OCI-LY1 (cell line): ENCODE measurements around the gene CRACDL.

Experiments used
- H2AFZ ChIP-seq: fragments of 200-600 bp; sonication (generic), shearing (Covaris generic); 2 replicates; pipeline ENCODE4 v1.6.0; 2014; ENCODE audit warnings: antibody characterized with exemption, mild to moderate bottlenecking, low read length
- H3F3A ChIP-seq: fragments of 200-600 bp; sonication (generic), shearing (Covaris generic); 2 replicates; pipeline ENCODE4 v1.6.0; 2014; ENCODE audit warnings: mild to moderate bottlenecking, antibody characterized with exemption, low read length, moderate library complexity; ENCODE audit not compliant: insufficient read depth
- H3K27ac ChIP-seq: fragments of 200-600 bp; sonication (generic); 2 replicates; pipeline ENCODE4 v1.5.1; 2014; ENCODE audit warnings: low read length, mixed run types, mild to moderate bottlenecking, low read depth; ENCODE audit not compliant: poor library complexity, severe bottlenecking
- H3K27me3 ChIP-seq: fragments of 200-600 bp; sonication (generic); 2 replicates; pipeline ENCODE4 v1.6.0; 2014; ENCODE audit warnings: antibody characterized with exemption, mild to moderate bottlenecking, low read length, moderate library complexity; ENCODE audit not compliant: insufficient read depth
- H3K36me3 ChIP-seq: fragments of 200-600 bp; sonication (generic); 2 replicates; pipeline ENCODE4 v1.6.1; 2014; ENCODE audit warnings: mild to moderate bottlenecking, antibody characterized with exemption, low read length, moderate library complexity, mixed read lengths; ENCODE audit not compliant: insufficient read depth
- H3K4me1 ChIP-seq: fragments of 200-600 bp; sonication (generic); 2 replicates; pipeline ENCODE4 v1.5.1; 2014; ENCODE audit warnings: mild to moderate bottlenecking, low read length, moderate library complexity; ENCODE audit not compliant: insufficient read depth, severe bottlenecking
- H3K4me2 ChIP-seq: fragments of 200-600 bp; sonication (generic), shearing (Covaris generic); 2 replicates; pipeline ENCODE4 v1.6.1; 2014; ENCODE audit warnings: low read length
- H3K4me3 ChIP-seq: fragments of 200-600 bp; sonication (generic); 2 replicates; pipeline ENCODE4 v1.5.1; 2014; ENCODE audit warnings: low read length, low read depth, mild to moderate bottlenecking, mixed read lengths; ENCODE audit not compliant: poor library complexity, severe bottlenecking
- H3K79me2 ChIP-seq: fragments of 200-600 bp; shearing (Covaris generic); 2 replicates; pipeline ENCODE4 v1.6.1; 2016; ENCODE audit warnings: mixed run types, low read length, mixed read lengths; ENCODE audit not compliant: insufficient read depth
- H3K9ac ChIP-seq: fragments of 200-600 bp; sonication (generic), shearing (Covaris generic); 2 replicates; pipeline ENCODE4 v1.6.1; 2014; ENCODE audit warnings: mild to moderate bottlenecking, low read length, mixed read lengths
- H3K9me2 ChIP-seq: fragments of 200-600 bp; sonication (generic), shearing (Covaris generic); 2 replicates; pipeline ENCODE4 v1.6.1; 2014; ENCODE audit warnings: low read depth, mild to moderate bottlenecking, low read length, mixed read lengths
- H3K9me3 ChIP-seq: fragments of 200-600 bp; shearing (Covaris generic); 2 replicates; pipeline ENCODE4 v1.6.1; 2014; ENCODE audit warnings: low read length, mixed read lengths
- H4K20me1 ChIP-seq: fragments of 200-600 bp; sonication (generic), shearing (Covaris generic); 2 replicates; pipeline ENCODE4 v1.6.0; 2016; ENCODE audit warnings: mild to moderate bottlenecking, low read length; ENCODE audit not compliant: insufficient read depth
- EZH2 ChIP-seq: fragments of 200-600 bp; sonication (generic), shearing (Covaris generic); IDR thresholded peaks from 2 replicates; pipeline ENCODE4 v1.8.0; 2017; ENCODE audit warnings: borderline replicate concordance, mixed run types, mild to moderate bottlenecking, antibody characterized with exemption, low read length, moderate library complexity, mixed read lengths
- TF ChIP-seq, protein P1 (sequence below): fragments of 200-600 bp; sonication (generic), shearing (Covaris generic); IDR thresholded peaks from 2 replicates; pipeline ENCODE4 v1.5.1; 2017; ENCODE audit warnings: mild to moderate bottlenecking, antibody characterized with exemption, low read length, moderate library complexity, mixed read lengths

Gene CRACDL

DNA sequence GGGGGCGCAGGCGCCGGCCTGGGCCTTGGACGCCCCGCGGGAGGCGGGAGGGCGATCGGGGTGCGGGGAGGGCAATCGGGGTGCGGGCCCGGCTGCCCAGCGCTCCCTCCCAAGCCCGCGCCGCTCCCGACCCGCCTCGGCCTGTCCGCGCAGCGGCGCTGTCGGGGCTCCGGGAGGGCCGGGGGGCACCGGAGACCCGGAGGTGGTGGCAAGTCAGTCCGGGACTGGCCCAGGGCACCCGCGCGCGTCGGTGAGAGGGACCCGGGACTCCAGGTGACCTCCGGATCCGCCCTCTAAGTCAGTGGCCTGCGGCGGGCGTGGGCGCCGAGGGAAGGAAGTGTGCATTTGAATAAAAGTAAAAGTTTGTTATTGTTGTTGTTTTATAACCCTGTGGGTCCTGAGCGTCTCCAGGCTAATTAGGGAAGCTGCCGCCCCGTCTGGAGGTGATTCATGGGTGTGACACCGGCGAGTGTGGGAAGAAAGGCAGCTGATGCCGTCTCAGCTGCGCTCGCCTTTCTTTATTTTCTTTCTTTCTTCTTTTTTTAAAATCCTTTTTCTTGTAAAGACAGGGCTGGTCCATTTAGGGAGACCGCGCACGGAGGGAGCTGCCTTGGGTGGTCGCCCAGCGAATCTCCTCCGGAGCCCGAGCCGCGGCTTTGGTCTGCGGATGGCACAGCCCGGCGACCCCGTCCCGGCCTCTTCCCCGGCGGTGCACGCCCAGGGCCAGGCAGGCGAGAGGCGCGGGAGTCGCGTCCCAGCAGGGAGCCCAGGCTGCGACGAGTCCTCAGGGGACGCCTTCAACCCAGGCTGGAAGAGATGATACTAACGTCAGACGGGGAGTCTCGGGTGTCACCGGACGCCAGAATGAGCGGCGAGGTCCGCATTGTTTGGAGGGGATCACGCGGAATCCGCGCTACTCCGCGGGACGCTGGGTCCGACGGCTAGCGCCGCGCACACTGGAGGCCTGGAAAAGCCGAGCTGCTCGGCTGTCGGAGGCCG, 627 bp upstream of the CRACDL start:
- Histone ChIP-seq H3K4me1 (no peaks in the 10 kb centered on the region), H3K9me3 (no peaks in the 10 kb centered on the region), H3K9ac (no peak overlapping the region), H3K36me3 (no peaks in the 10 kb centered on the region), H2AFZ (no peak overlapping the region), H3K4me2 (no peak overlapping the region), H3K4me3 (no peak overlapping the region), H3F3A (no peaks in the 10 kb centered on the region), H3K79me2 (no peaks in the 10 kb centered on the region), H3K27me3 (peaks cover 4% of the 10 kb centered on the region; the same call in 1 of the 2 replicates), H3K9me2 (no peaks in the 10 kb centered on the region), H3K27ac (no peak overlapping the region), H4K20me1 (no peaks in the 10 kb centered on the region)
- TF ChIP-seq EZH2, result no peak
- TF ChIP-seq, protein P1, sequence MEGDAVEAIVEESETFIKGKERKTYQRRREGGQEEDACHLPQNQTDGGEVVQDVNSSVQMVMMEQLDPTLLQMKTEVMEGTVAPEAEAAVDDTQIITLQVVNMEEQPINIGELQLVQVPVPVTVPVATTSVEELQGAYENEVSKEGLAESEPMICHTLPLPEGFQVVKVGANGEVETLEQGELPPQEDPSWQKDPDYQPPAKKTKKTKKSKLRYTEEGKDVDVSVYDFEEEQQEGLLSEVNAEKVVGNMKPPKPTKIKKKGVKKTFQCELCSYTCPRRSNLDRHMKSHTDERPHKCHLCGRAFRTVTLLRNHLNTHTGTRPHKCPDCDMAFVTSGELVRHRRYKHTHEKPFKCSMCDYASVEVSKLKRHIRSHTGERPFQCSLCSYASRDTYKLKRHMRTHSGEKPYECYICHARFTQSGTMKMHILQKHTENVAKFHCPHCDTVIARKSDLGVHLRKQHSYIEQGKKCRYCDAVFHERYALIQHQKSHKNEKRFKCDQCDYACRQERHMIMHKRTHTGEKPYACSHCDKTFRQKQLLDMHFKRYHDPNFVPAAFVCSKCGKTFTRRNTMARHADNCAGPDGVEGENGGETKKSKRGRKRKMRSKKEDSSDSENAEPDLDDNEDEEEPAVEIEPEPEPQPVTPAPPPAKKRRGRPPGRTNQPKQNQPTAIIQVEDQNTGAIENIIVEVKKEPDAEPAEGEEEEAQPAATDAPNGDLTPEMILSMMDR, result no peak

DNA sequence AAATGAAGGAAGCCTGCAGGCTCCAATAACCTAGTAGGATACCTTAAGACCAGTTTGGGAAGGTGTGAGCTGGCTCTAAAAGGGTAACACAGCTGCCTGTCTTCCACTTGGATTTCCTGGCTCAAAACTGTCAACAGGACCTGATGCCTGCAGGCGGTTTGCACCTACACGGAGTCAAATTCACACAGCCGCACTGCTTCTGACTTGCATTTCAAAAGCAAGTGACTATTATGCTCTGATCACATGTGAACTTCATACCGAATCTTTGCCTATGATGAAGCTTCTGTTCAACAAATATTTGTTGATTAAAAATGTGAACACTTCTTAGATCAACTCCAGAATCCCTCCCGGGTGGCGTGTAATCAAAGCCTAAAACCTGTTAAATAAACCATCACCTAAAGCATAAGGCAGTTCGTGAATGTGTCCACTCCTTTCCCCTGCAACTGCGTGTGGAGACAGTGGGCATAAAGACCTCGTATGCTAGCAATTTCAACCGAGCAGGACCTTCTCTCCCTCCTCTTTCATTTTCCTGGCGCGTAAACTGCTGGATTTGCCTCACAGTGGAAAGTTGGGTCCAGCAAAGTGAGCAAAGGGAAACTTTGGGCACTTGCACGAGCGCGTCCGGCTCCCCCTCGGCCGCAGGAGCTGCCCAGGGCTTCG, 784 bp downstream of the CRACDL start:
- TF ChIP-seq, protein P1, result no peak
- TF ChIP-seq EZH2, result no peak
- no peak overlapping the region for H3K4me3 ChIP-seq
- H3F3A ChIP-seq, result no peaks in the 10 kb centered on the region
- H4K20me1 ChIP-seq, result no peaks in the 10 kb centered on the region
- H3K9ac ChIP-seq, result no peak overlapping the region
- no peaks in the 10 kb centered on the region for H3K36me3 ChIP-seq
- no peaks in the 10 kb centered on the region for H3K4me1 ChIP-seq
- no peak overlapping the region for H2AFZ ChIP-seq
- no peak overlapping the region for H3K27ac ChIP-seq
- no peaks in the 10 kb centered on the region for H3K9me3 ChIP-seq
- H3K27me3 ChIP-seq, result peaks cover 2% of the 10 kb centered on the region; the same call in 1 of the 2 replicates
- H3K9me2 ChIP-seq, result no peaks in the 10 kb centered on the region
- H3K4me2 ChIP-seq, result no peak overlapping the region
- H3K79me2 ChIP-seq, result no peaks in the 10 kb centered on the region

DNA sequence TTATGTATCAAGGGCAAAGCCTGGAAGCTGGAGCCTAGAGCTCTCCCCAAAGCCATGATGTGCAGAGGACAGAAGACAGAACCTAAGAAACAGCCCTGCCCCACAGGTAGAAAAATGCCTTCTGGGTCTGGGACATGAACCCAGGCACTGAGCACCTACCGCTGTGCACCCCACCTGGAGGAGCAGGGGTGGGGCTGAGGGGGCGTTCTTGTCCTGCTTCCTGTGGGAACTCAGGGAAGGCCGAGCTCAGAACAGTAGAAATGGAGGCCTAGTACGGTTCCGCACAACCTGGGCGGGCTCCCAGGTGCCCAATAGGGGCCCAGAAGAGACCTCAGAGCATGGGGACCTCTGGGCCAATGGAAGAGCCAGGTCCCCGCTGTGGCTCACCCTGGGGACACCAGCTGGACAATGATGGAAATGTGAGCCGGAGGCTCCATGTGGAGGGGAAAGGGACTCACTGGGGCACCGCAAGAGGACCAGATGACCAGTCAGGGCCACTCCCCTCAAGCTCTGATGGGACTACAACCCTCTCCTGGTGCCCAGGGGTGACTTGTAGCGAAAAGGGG, 3.2 kb downstream of the CRACDL start:
- no peaks in the 10 kb centered on the region for H3K79me2 ChIP-seq
- H3K27ac ChIP-seq, result no peak overlapping the region
- no peak overlapping the region for H3K4me2 ChIP-seq
- H3K9me2 ChIP-seq, result no peaks in the 10 kb centered on the region
- 0 out of 2 replicates have a peak, but pooled peaks cover 3% of the 10 kb centered on the region for H3K27me3 ChIP-seq
- H3K4me3 ChIP-seq, result no peak overlapping the region
- H3F3A ChIP-seq, result no peaks in the 10 kb centered on the region
- H2AFZ ChIP-seq, result no peak overlapping the region
- no peak for TF ChIP-seq EZH2
- TF ChIP-seq, protein P1, result no peak
- no peaks in the 10 kb centered on the region for H3K9me3 ChIP-seq
- no peaks in the 10 kb centered on the region for H4K20me1 ChIP-seq
- no peak overlapping the region for H3K9ac ChIP-seq
- H3K4me1 ChIP-seq, result no peaks in the 10 kb centered on the region
- no peaks in the 10 kb centered on the region for H3K36me3 ChIP-seq
